HL-60 (cell line): ENCODE results near the gene HDAC7.

Experiments
- DNase-seq, 2 experiments: peaks; one replicate each; pipeline ENCODE4 v3.0.0-alpha.2; 2010 to 2020; ENCODE audit warnings: low read depth in 1 of 2, low spot score in 1 of 2
- H3K27ac ChIP-seq: fragments of 250-450 bp; sonication (Bioruptor Pico); replicated peaks from 2 replicates; pipeline ENCODE4 v1.5.1; 2020; ENCODE audit warnings: mild to moderate bottlenecking, moderate library complexity
- H3K27me3 ChIP-seq: fragments of 250-450 bp; sonication (Bioruptor Pico); 2 replicates; pipeline ENCODE4 v1.5.1; 2021; ENCODE audit warnings: mild to moderate bottlenecking, moderate library complexity; ENCODE audit not compliant: insufficient read depth, poor library complexity, severe bottlenecking
- H3K4me3 ChIP-seq: replicated peaks from 2 replicates; pipeline ENCODE4 v1.5.1; 2011; ENCODE audit warnings: mild to moderate bottlenecking, control low read depth, low read length; ENCODE audit not compliant: insufficient read depth
- CTCF ChIP-seq: IDR thresholded peaks from one replicate; pipeline ENCODE4 v1.5.1; 2011; ENCODE audit warnings: low read length, control low read depth, inconsistent platforms; ENCODE audit not compliant: insufficient read depth
- GABPA ChIP-seq: IDR thresholded peaks from 2 replicates; pipeline ENCODE4 v1.6.1; 2012; ENCODE audit warnings: low read depth
- POLR2AphosphoS5 ChIP-seq: IDR thresholded peaks from 2 replicates; pipeline ENCODE4 v1.6.1; 2012; ENCODE audit warnings: low read depth
- REST ChIP-seq: IDR thresholded peaks from 2 replicates; pipeline ENCODE4 v1.6.1; 2012; ENCODE audit warnings: low read depth; ENCODE audit not compliant: insufficient replicate concordance
- SPI1 ChIP-seq: IDR thresholded peaks from 2 replicates; pipeline ENCODE4 v1.6.1; 2012; ENCODE audit warnings: low read depth, mild to moderate bottlenecking, borderline replicate concordance

HDAC7 gene

GRCh38 chr12:47795121-47795813 is 24.4 kb downstream of the HDAC7 start:
- H3K4me3 ChIP-seq, result no peak overlapping the region
- H3K27me3 ChIP-seq, result no peaks in the 10 kb centered on the region
- DNase-seq, result no peak
- no peak overlapping the region for H3K27ac ChIP-seq
- TF ChIP-seq REST, result no peak
- TF ChIP-seq CTCF, result no peak
- TF ChIP-seq POLR2AphosphoS5, result no peak
- no peak for TF ChIP-seq GABPA
- no peak for TF ChIP-seq SPI1

GRCh38 chr12:47794679-47795078 is 25.0 kb downstream of the HDAC7 start:
- TF ChIP-seq REST, result no peak
- no peak for TF ChIP-seq SPI1
- TF ChIP-seq CTCF, result no peak
- TF ChIP-seq POLR2AphosphoS5, result no peak
- no peak for TF ChIP-seq GABPA
- Histone ChIP-seq H3K27ac (no peak overlapping the region), H3K27me3 (no peaks in the 10 kb centered on the region), H3K4me3 (no peak overlapping the region)
- DNase-seq, result no peak

GRCh38 chr12:47793015-47793681 is 26.6 kb downstream of the HDAC7 start:
- no peaks in the 10 kb centered on the region for H3K27me3 ChIP-seq
- H3K27ac ChIP-seq, result no peak overlapping the region
- no peak for DNase-seq
- H3K4me3 ChIP-seq, result no peak overlapping the region
- TF ChIP-seq CTCF (no peak), SPI1 (no peak), REST (no peak), POLR2AphosphoS5 (no peak), GABPA (no peak)
